Activated naive CD4-positive, alpha-beta T cell (primary cell): ENCODE data around the gene SELE.

ENCODE experiments used
- DNase-seq, 4 experiments: peaks; one replicate each; lab custom pipeline; 2025; lab: John Stamatoyannopoulos, UW

The SELE gene

DNA sequence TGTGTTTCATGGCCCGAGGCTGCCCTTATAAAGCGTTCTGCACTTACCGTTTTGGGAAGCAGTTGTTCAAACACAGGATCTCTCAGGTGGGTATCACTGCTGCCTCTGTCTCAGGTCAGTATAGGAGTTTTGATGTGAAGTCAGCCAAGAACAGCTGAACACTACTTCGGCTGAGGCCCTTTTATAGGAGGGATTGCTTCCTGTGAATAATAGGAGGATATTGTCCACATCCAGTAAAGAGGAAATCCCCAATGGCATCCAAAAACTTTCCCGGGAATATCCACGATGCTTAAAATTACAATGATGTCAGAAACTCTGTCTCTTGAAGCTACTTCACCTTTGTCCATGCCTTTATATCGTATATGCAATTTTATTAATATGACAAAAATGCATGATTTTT lies at the start of gene SELE:
SELE (minus strand) TSS at position 156 of the 400 bp plus-strand sequence. CDS start 467 bp downstream, outside the sequence.
- no peak for DNase-seq

DNA sequence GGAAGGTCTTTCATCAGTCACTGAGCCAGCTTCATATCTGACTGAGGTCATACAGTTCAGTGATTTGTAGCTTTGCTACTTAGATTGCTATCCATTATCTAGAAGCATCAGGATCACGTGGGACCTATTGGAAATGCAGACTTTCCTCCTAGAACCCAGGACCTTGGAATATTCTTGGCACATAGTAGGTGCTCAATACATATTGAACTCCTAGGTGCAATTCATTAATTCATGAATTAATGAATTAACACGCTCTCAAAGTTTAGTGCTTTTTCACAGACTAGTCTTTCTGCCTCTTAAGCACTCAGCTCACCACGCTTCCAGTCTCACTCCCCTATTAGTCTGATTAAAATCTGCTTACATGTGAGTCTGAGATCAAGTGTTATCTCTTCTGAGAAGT lies 48.7 kb upstream of the SELE start:
- DNase-seq, result no peak

DNA sequence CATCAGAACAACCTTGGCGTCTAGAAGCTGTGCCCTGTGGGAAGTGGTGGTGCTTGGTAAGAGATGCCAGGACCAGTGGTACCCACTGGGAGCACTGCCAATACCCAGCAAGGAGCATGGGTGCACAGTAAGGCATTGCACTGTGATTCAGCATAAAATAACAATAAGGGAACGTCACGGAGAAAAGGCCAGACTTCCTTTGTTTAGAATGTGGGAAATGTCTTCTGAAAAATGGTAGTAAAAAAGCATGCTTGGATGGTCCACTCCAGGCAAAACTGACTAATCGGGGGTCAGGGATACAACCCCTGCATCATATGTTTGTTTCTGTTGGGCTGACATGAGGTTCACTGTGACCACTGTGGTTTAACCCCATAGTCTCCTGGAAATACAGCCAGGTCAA lies 46.1 kb upstream of the SELE start:
- DNase-seq, result no peak

- DNase-seq, result no peak
Measured at GRCh38 chr1:169779150-169779549, 45.3 kb upstream of the SELE start.

- no peak for DNase-seq
Measured at GRCh38 chr1:169776440-169776839, 42.6 kb upstream of the SELE start.

DNA sequence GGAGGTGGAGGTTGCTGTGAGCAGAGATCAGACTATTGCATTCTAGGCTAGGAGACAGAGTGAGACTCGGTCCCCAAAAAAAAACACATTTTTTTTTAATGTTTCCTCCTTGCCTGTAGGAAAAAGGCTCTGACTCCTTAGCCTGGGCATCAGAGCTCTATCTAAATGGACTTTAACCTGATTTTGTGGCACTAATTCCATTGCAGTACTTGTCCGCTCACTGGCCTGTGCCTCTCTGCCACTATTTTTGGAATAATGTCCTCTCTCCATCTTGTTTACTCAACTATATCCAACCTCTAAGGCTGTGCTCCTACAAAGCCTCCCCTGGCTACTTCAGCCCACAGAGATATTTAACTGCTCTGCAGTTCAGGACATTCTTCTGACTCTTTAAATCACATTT lies 34.3 kb upstream of the SELE start:
- DNase-seq, result no peak

DNA sequence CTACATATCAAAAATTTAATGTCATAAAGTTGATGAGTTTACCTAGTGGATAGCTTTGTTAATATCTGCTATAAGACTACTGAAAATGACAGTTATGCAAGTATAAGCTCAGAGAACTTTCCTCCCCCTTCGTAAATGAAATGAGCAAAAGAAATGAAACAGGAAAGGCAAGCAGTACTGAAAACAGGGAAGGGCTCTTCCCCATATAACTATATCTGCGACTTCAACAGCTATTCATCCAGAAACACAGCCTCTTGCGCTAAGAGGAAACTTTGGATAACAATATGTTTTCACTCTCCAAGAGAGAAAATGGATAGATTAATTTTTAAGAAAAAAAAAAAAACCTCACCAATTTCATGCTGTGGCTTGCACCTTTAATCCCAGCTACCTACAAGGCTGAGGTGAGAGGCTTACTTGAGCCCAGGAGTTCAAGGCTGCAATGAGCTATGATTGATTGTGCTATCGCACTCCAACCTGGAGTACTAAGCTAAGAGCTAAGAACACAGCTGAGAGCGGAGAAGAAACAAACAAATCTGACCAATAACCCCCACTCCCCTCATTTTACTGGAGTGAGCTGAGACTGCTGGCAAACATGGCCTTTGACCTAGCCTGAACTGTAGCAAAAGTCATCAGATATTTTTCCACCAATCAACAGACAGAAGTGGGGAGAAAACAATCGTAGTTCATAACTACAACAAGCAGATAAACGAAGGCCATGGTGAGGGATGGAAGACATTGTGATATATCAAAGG lies 31.9 kb upstream of the SELE start:
- DNase-seq, result no peak

- no peak for DNase-seq
Measured at GRCh38 chr1:169764919-169765318, 31.0 kb upstream of the SELE start.

DNA sequence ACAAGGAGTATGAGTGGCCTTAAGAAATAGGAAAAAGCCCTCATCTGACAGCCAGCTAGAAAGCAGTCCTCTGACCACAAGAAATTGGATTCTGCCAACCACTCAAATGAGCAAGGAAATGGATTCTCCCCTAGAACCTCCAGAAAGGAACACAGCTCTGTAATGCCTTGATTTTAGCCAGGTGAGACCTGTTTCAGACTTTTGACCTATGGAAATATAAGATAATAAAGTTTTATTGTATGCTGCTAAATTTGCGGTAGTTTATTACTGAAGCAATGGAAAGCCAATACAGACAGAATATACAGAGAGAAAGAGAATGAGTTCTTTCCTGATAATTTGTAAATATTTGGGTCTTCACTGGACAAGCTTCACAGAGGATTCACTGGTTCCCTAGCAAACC lies 28.8 kb upstream of the SELE start:
- DNase-seq, result no peak

DNA sequence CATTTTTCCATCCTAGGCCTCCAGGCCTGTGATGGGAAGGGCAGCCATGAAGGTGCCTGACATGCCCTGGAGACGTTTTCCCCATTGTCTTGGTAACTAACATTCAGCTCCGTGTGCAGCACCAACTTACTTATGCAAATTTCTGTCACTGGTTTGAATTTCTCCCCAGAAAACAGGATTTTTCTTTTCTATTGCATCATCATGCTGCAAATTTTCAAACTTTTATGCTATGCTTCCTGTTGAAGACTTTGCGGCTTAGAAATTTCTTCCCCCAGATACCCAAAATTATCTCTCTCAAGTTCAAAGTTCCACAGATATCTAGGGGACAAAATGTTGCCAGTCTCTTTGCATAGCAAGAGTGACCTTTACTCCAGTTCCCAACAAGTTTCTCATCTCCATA lies 25.2 kb upstream of the SELE start:
- DNase-seq, result no peak

DNA sequence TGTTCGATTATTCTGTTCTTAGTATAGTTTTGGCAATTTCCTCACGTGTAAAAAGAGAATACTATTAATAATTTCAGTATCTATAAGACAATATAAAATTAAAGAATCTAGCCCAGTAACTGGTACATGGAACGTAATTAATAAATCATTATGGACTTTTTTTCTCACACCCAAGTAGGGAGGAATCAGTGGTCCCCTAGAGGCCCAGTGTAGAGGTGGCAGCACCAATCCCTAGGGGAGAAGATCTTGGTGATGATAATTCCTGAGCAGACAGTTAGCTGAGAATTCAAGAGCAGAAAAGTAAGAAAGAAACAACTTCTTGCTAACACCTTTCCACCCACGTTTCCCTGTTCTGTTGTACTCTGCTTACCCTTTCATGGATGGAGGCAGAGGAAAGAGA lies 19.7 kb upstream of the SELE start:
- no peak for DNase-seq

DNA sequence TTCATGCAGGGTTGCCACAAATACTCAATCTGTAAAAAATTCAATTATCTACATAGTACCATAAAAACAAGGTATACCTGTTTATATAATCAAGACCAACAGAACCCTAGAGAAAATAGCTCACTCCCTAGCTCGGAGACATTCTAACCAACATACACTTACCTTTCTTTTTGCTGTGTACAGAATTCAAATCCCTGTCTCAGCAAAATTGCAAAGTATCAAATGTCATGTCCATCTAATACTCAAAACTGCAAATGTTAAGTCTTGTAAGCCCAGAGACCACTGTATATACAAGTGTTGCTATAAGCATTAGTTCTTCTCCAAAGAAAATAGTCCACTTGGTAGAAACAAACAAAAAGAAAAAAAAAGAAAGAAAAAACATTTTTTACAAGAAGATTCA lies 16.2 kb upstream of the SELE start:
- DNase-seq, result no peak

GRCh38 chr1:169746550-169746949 lies 12.7 kb upstream of the SELE start:
- no peak for DNase-seq

GRCh38 chr1:169745015-169745861 lies 11.4 kb upstream of the SELE start:
- DNase-seq, result no peak

DNA sequence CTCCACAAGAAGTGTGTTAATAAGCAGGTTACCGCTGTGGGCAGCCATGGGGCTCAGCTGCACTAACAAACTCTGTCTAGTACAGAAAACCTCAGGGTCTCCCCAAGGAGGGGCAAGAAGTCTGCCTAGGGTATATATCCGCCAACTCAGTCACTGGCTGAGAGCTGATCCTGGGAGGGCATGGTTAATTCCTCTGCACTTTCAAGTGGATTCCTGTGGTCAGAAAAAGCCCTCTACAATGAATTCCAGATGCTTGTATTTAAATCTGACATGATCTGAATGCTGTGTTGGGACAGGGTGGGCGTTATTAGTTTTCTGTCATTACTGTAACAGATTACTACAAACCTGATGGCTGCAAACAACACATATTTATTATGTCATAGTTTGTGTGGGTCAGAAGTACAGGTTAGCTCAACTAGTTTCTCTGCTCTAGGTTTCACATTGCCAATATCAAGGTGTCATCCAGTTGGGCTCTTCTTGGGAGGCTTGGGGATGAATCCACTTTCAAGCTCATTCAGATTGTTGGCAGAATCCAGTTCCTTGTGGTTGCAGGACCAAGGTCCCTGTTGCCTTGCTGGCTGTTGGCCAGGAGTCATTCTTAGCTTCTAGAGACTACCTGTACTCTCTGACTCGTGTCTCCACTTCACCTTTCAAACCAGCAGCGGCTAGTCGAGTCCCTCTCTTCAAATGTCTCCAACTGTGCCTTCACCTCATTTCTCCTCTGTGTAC lies 8.0 kb upstream of the SELE start:
- DNase-seq, result no peak

GRCh38 chr1:169739980-169740379 lies 6.1 kb upstream of the SELE start:
- DNase-seq, result no peak

GRCh38 chr1:169731446-169731845 lies 2.4 kb downstream of the SELE start:
- no peak for DNase-seq

DNA sequence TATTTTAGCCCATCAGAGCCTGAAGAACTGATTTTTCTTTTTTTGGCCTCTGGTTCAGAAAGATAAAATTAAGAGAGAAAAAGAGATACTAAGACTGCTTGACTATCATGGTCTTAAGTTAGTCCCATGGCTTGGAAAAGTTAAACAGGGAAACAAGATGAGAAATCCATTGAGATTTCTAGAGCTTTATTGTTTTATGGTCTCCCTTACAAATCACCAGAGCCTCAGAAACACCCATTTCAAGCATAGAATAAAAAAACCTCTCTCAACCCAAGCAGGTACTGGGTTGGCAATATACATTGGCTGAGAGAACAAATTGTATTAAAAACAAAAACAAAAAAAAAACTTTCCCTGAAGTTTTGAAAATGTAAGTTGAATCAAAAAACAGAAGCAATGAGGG lies 3.9 kb downstream of the SELE start:
- no peak for DNase-seq

DNA sequence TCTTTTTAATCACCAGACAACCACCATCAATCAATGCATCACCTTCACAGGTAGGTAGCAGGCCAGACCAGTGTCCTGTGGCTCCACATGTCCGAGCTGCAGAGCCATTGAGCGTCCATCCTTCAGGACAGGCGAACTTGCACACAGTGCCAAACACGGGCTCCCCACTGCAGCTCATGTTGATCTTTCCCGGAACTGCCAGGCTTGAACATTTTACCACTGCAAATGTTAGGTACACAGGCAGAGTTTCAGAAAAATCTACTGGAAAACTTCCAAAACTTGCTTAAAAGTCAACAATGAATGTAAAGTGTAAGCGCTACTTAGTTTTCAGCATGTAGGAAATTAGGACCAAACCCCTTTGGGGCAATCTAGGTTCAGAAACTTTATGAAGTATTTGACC lies 6.6 kb downstream of the SELE start:
- DNase-seq, result no peak

DNA sequence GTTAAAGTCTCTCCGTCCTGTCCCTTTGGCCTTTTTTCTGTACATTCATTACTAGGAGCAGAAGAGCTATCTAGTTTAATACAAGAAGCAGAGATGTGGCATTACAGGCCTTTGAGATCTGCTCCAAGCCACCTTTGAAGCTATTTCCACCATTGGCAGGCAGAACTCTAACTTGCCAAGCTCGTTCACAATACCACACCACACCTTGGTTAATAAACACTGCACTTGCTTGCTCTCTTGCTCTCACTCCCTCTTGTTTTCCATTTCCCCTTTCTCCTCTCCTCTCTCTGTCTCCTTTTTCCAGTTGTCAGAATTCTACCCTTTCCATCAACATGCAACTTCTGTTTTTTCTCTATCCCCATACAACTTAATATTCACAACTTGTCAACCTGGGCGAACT lies 7.0 kb downstream of the SELE start:
- no peak for DNase-seq

GRCh38 chr1:169725930-169726329 lies 7.9 kb downstream of the SELE start:
- DNase-seq, result no peak

DNA sequence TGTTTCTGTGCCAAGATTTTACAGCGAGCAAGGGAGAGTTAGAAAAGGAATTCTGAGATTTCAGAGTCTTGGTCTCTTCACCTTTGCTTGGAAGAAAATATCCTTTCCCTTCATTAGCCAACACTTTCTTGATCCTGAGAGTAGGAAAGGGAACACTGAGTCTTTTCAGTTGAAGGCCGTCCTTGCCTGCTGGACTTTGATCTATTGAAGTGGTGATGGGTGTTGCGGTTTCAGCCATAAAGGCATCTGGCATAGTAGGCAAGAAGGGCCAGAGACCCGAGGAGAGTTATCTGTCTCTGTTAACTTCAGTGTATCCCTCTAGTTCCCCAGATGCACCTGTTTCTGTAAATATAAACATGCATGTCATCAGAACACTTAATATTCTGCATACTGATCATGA lies 9.7 kb downstream of the SELE start:
- DNase-seq, result no peak

DNA sequence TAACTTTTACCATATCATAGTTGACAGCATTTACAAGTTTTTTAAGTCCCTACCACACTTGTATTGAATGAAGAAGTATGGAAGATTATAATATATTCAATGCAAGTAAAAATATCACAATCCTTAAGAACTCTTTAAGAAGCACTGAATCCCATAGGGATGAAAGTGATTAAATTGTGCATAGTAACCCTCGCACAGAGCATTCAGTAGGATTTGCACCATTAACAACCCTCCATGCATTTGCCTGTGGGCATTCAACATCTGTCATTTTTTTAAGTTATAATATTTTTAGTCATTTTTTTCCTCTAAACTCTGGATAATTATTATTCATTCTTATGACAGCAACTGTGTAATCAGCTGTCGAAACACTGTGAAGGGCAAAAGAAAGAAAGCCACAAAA lies 10.1 kb downstream of the SELE start:
- no peak for DNase-seq
